Heart left ventricle (tissue), 16 donors: Measurements from ENCODE around the gene PTGER3. TPM values are rescaled to one million over a fixed set of nuclear protein-coding genes. Genes with fewer than 3 reads are reported as not detected.

ENCODE experiments used
- ATAC-seq, 4 donors: fragments of 200-7000 bp; cut with Tn5 transposase; one replicate each; pipeline ENCODE4 v1.9.1; 2020 to 2022; ENCODE audit warnings: moderate library complexity in 4 of 4, mild to moderate bottlenecking in 3 of 4, moderate number of reproducible peaks in 1 of 4
- DNase-seq, 5 donors: peaks; one replicate each; pipeline ENCODE4 v3.0.0-alpha.2; 2020
- H3K27ac ChIP-seq, 12 donors: fragments of 200-600 bp; sonication (generic) in 4 of 12; one replicate each; pipeline versions ENCODE4 v1.5.0 to v1.8.0; 2016 to 2022; ENCODE audit warnings: mild to moderate bottlenecking in 2 of 12
- H3K27me3 ChIP-seq, 9 donors: fragments of 200-600 bp; sonication (generic) in 2 of 9; one replicate each; pipeline versions ENCODE4 v1.5.1 to v1.8.0; 2016 to 2022; ENCODE audit warnings: mild to moderate bottlenecking in 3 of 9
- H3K36me3 ChIP-seq, 9 donors: fragments of 200-600 bp; sonication (generic) in 2 of 9; one replicate each; pipeline versions ENCODE4 v1.5.0 to v1.8.0; 2018 to 2022; ENCODE audit warnings: mild to moderate bottlenecking in 2 of 9
- H3K4me1 ChIP-seq, 12 donors: fragments of 200-600 bp; sonication (generic) in 4 of 12; one replicate each; pipeline versions ENCODE4 v1.5.0 to v1.8.0; 2016 to 2022; ENCODE audit warnings: mild to moderate bottlenecking in 3 of 12
- H3K4me3 ChIP-seq, 12 donors: fragments of 200-600 bp; sonication (generic) in 4 of 12; one replicate each; pipeline versions ENCODE4 v1.5.0 to v1.8.0; 2017 to 2022; ENCODE audit warnings: mild to moderate bottlenecking in 9 of 12, moderate library complexity in 4 of 12
- H3K9me3 ChIP-seq, 12 donors: fragments of 200-600 bp; sonication (generic) in 4 of 12; one replicate each; pipeline versions ENCODE4 v1.5.0 to v1.8.0; 2016 to 2022; ENCODE audit warnings: mild to moderate bottlenecking in 1 of 12
- CTCF ChIP-seq, 12 donors: fragments of 200-600 bp; sonication (generic) in 4 of 12; IDR thresholded peaks; one replicate each; pipeline versions ENCODE4 v1.5.0 to v1.8.0; 2018 to 2022; ENCODE audit warnings: antibody characterized with exemption in 12 of 12, mild to moderate bottlenecking in 5 of 12
- POLR2A ChIP-seq, 2 donors: fragments of 450-650 bp; IDR thresholded peaks; one replicate each; pipeline ENCODE4 v1.6.1; 2017; ENCODE audit warnings: antibody characterized with exemption in 2 of 2, mild to moderate bottlenecking in 2 of 2, moderate library complexity in 2 of 2
- WGBS, 4 donors: extraction: QIAGEN DNeasy Blood & Tissue Kit in 2 of 4; methylation state at CpG; one replicate each; pipeline versions ENCODE4 v1.1.5 to v1.1.7; 2013 to 2018; 5-methylcytosine and 5-hydroxymethylcytosine counted together
- intact Hi-C, 10 donors: fragments of 100-400 bp; cut with DNase I; formaldehyde crosslinking; loops; one replicate each; pipeline versions ENCODE4 v1.11.1 to v1.14.2; 2022
- polyA plus RNA-seq, 2 donors: library from polyadenylated mRNA; stranded (reverse); fragments of 200-250 nt; gene quantifications; one replicate each; pipeline ENCODE4 v1.2.3, GENCODE V29; 2013
- total RNA-seq, 9 donors: library from RNA; depleted of rRNA in 2 of 9; stranded (reverse); fragments of >200 nt in 2 of 9; fragmentation: NEBNext Ultra II Directional in 3 of 9; extraction: Animal tissue kit (Norgen Biotek cat#: 25700) in 3 of 9; gene quantifications; one replicate each; pipeline versions ENCODE4 v1.1.0 to v1.2.4, GENCODE V29; 2016 to 2023
- donor health status: ischemic (EF 13 %, LVEDD 7.1; RV severe dilation, severe dysfunction).
- donor health status: healthy with polysubstance abuse.
- donor health status: DM: no; HTN: yes; CAD: no.
- donor health status: DM: no; HTN: no; CAD: no.
- donor health status: ischemic (EF 25% LVEDD 6.9; RV normal size, moderate dysfunction).
- donor health status: ischemic (EF 25% LVEDD 5.7; RV mildly dilated, moderate dysfunction).
- donor health status: healthy.
- donor health status: DM: yes; HTN: yes; CAD: no.
- donor health status: ischemic (EF 35%, LVEDD 5.7; RV mildly dilated, moderate dysfunction).
- donor health status: nonischemic (EF 11% LVEDD 7.7; RV severe dilation, severe dysfunction).
- donor health status: DM: yes; HTN: yes; CAD: no.
- donor health status: PGD.
- donor health status: ischemic (EF 29% LVEDD 5.4; RV normal size, mild dysfunction).
- donor health status: nonischemic (EF 23%, LVEDD 6.1; RV moderate dilation, normal function).

Gene PTGER3
- total and polyA plus RNA-seq, 11 donors = 0.45 to 11.6 (median 1.3) TPM

- H3K27ac ChIP-seq = no peak overlapping the region
- no peak overlapping the region for H3K4me3 ChIP-seq
- intact Hi-C loops = loop anchor here in 1 of 10 donors (10.0 kb wide), 1 partner anchor 194 kb away; no protein-coding TSS in a partner anchor
- DNase-seq (no peak), ATAC-seq (no peak)
- TF ChIP-seq CTCF (IDR thresholded peaks at IDR 0.05) (no peak), POLR2A (IDR thresholded peaks at IDR 0.05) (no peak)
- H3K4me1 ChIP-seq = peaks cover 0 to 7% (median 0%) of the 10 kb centered on the region in 12 donors
- peaks cover 0 to 6% (median 0%) of the 10 kb centered on the region in 9 donors for H3K27me3 ChIP-seq
- H3K36me3 ChIP-seq = no peaks in the 10 kb centered on the region
- no peaks in the 10 kb centered on the region for H3K9me3 ChIP-seq
Measured at GRCh38 chr1:71018791-71019190, 28.8 kb downstream of the PTGER3 start.

- no peak for DNase-seq
- TF ChIP-seq POLR2A (IDR thresholded peaks at IDR 0.05) (no peak), CTCF (IDR thresholded peaks at IDR 0.05) (no peak)
- H3K9me3 ChIP-seq = no peaks in the 10 kb centered on the region
- H3K27me3 ChIP-seq = no peaks in the 10 kb centered on the region
- no peak overlapping the region for H3K27ac ChIP-seq
- H3K4me3 ChIP-seq = no peak overlapping the region
- no peak for ATAC-seq
- H3K36me3 ChIP-seq = no peaks in the 10 kb centered on the region
- 78 to 90% (median 85%) methylated on average over 5 of the region's 5 CpGs for WGBS, 4 donors
- intact Hi-C loops = loop anchor here in 1 of 10 donors (10.0 kb wide), 1 partner anchor 191 kb away; no protein-coding TSS in a partner anchor
- H3K4me1 ChIP-seq = peaks cover 0 to 7% (median 0%) of the 10 kb centered on the region in 12 donors
Measured at GRCh38 chr1:71015745-71016144, 31.9 kb downstream of the PTGER3 start.

- ATAC-seq (no peak), DNase-seq (no peak)
- Histone ChIP-seq H3K9me3 (no peaks in the 10 kb centered on the region), H3K4me3 (no peak overlapping the region), H3K27me3 (no peaks in the 10 kb centered on the region), H3K27ac (no peak overlapping the region), H3K36me3 (no peaks in the 10 kb centered on the region), H3K4me1 (peaks cover 0 to 5% (median 0%) of the 10 kb centered on the region in 12 donors)
- 73 to 90% (median 82%) methylated on average over 1 of the region's 1 CpG for WGBS, 4 donors
- TF ChIP-seq CTCF (IDR thresholded peaks at IDR 0.05) (no peak), POLR2A (IDR thresholded peaks at IDR 0.05) (no peak)
- intact Hi-C loops = loop anchor here in 1 of 10 donors (10.0 kb wide), 1 partner anchor 189 kb away; no protein-coding TSS in a partner anchor
Measured at GRCh38 chr1:71014178-71014579, 33.4 kb downstream of the PTGER3 start.

- ATAC-seq (no peak), DNase-seq (no peak)
- WGBS, 4 donors = 82 to 91% (median 86%) methylated on average over 3 of the region's 3 CpGs
- Histone ChIP-seq H3K4me3 (no peak overlapping the region), H3K27ac (no peak overlapping the region), H3K9me3 (no peaks in the 10 kb centered on the region), H3K27me3 (no peaks in the 10 kb centered on the region), H3K36me3 (no peaks in the 10 kb centered on the region), H3K4me1 (no peaks in the 10 kb centered on the region)
- no peak for TF ChIP-seq POLR2A (IDR thresholded peaks at IDR 0.05)
- no peak for TF ChIP-seq CTCF (IDR thresholded peaks at IDR 0.05)
- intact Hi-C loops = no loop called here
Measured at GRCh38 chr1:71002709-71003475, 44.7 kb downstream of the PTGER3 start.
